ENCODE data around the gene EFCAB5.
A peak's percentile ranks its signal among the peaks of the same experiment; 100 is the strongest.

Gene EFCAB5

GRCh38 chr17:30091121-30091670 is 149.8 kb downstream of the EFCAB5 start:
- DNase-seq (ENCODE audit: low read depth): no peak
- TF ChIP-seq CTCF (IDR thresholded peaks at IDR 0.05; ENCODE audit: low read depth, low read length): no peak
- no peak for TF ChIP-seq MAX (IDR thresholded peaks at IDR 0.05; ENCODE audit: low read depth, low read length)
- no peak for TF ChIP-seq POLR2A (IDR thresholded peaks at IDR 0.05; ENCODE audit: extremely low read depth, insufficient read length)
- no peak for TF ChIP-seq MYC (IDR thresholded peaks at IDR 0.05; ENCODE audit: low read depth, low read length)
- H3K4me3 ChIP-seq (ENCODE audit: low read depth, low read length): no peak overlapping the region

DNA sequence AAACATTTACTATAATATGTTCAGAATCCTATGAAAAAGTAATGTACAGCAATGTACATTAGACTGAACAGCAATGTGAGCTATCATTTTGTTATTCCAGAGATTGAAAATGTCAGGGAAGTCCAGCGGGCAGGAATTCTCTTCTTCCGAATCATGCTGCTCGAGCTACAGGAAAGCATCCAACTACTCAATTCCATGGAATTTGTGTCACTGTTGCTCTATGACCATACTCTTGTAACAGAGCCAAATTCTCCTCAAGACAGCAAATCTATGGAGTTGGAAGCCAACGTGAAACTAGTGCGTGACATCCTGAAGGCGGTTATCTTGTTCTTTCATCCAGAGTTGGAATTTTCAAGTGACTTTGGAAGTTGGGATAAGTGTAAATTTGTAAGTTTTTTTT is 150.3 kb downstream of the EFCAB5 start:
- TF ChIP-seq MYC (IDR thresholded peaks at IDR 0.05; ENCODE audit: low read depth, low read length) (no peak), CTCF (IDR thresholded peaks at IDR 0.05; ENCODE audit: low read depth, low read length) (no peak), MAX (IDR thresholded peaks at IDR 0.05; ENCODE audit: low read depth, low read length) (no peak), POLR2A (IDR thresholded peaks at IDR 0.05; ENCODE audit: extremely low read depth, insufficient read length) (no peak)
- DNase-seq (ENCODE audit: low read depth): no peak
- no peak overlapping the region for H3K4me3 ChIP-seq (ENCODE audit: low read depth, low read length)

DNA sequence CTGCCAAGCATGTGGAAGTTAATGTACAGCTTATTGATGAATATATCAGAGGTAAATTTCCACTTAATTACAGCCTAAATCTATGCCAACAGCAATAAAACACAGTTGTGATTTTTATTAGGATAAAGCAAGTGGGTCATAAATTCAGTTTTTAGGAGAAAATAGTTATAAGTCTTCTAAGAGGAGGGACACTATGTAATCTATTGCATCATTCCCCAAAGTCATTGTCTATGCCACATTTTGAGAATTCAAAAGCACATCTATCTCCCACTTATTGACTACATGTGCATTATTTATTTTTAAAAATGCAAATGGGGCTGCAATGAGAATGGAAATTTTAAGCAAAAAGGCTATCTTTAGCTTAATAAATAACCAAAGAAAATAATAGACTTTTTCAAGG is 151.5 kb downstream of the EFCAB5 start:
- no peak for DNase-seq (ENCODE audit: low read depth)
- TF ChIP-seq MAX (IDR thresholded peaks at IDR 0.05; ENCODE audit: low read depth, low read length): no peak
- no peak for TF ChIP-seq CTCF (IDR thresholded peaks at IDR 0.05; ENCODE audit: low read depth, low read length)
- TF ChIP-seq POLR2A (IDR thresholded peaks at IDR 0.05; ENCODE audit: extremely low read depth, insufficient read length): no peak
- no peak for TF ChIP-seq MYC (IDR thresholded peaks at IDR 0.05; ENCODE audit: low read depth, low read length)
- H3K4me3 ChIP-seq (ENCODE audit: low read depth, low read length): no peak overlapping the region

GRCh38 chr17:30093463-30094147 is 152.2 kb downstream of the EFCAB5 start:
- TF ChIP-seq CTCF (IDR thresholded peaks at IDR 0.05; ENCODE audit: low read depth, low read length) (peak; percentile 61), POLR2A (IDR thresholded peaks at IDR 0.05; ENCODE audit: extremely low read depth, insufficient read length) (no peak)
- DNase-seq (ENCODE audit: low read depth): peak; percentile 78
- no peak overlapping the region for H3K4me3 ChIP-seq (ENCODE audit: low read depth, low read length)

GRCh38 chr17:30095507-30096244 is 154.2 kb downstream of the EFCAB5 start:
- DNase-seq (ENCODE audit: low read depth): peak; percentile 77
- H3K4me3 ChIP-seq (ENCODE audit: low read depth, low read length): no peak overlapping the region
- TF ChIP-seq MYC (IDR thresholded peaks at IDR 0.05; ENCODE audit: low read depth, low read length) (no peak), POLR2A (IDR thresholded peaks at IDR 0.05; ENCODE audit: extremely low read depth, insufficient read length) (no peak), CTCF (IDR thresholded peaks at IDR 0.05; ENCODE audit: low read depth, low read length) (peak; percentile 65), MAX (IDR thresholded peaks at IDR 0.05; ENCODE audit: low read depth, low read length) (no peak)

Measured in NB4 (cell line).